Liver (tissue), 9 donors: ENCODE measurements around the gene FBN2. TPM values are rescaled to one million over a fixed set of nuclear protein-coding genes. Genes with fewer than 3 reads are reported as not detected.

Experiments used
- DNase-seq: peaks from one replicate; pipeline ENCODE4 v3.0.0-alpha.2; 2017; ENCODE audit warnings: low spot score
- H3K27ac ChIP-seq, 2 donors: one replicate each; pipeline ENCODE4 v1.7.0; 2013; ENCODE audit warnings: inconsistent platforms in 2 of 2, low read length in 2 of 2, control low read depth in 1 of 2, low read depth in 1 of 2, mild to moderate bottlenecking in 1 of 2
- H3K27me3 ChIP-seq, 4 donors: one replicate each; pipeline versions ENCODE4 v1.6.1 to v1.7.0; 2013; ENCODE audit warnings: low read length in 3 of 4, inconsistent platforms in 1 of 4, mild to moderate bottlenecking in 1 of 4, moderate library complexity in 1 of 4; ENCODE audit not compliant: control insufficient read depth in 4 of 4, insufficient read depth in 4 of 4
- H3K36me3 ChIP-seq, 4 donors: one replicate each; pipeline versions ENCODE4 v1.6.1 to v1.7.0; 2013; ENCODE audit warnings: low read length in 3 of 4, mild to moderate bottlenecking in 3 of 4, low read depth in 1 of 4, moderate library complexity in 1 of 4; ENCODE audit not compliant: control insufficient read depth in 4 of 4, insufficient read depth in 3 of 4
- H3K4me1 ChIP-seq, 4 donors: one replicate each; pipeline versions ENCODE4 v1.6.1 to v1.7.0; 2013; ENCODE audit warnings: low read length in 3 of 4, mild to moderate bottlenecking in 3 of 4, moderate library complexity in 1 of 4; ENCODE audit not compliant: control insufficient read depth in 4 of 4, insufficient read depth in 4 of 4
- H3K4me3 ChIP-seq, 3 donors: one replicate each; pipeline versions ENCODE4 v1.6.1 to v1.7.0; 2013; ENCODE audit warnings: low read length in 3 of 3, control low read depth in 1 of 3, low read depth in 1 of 3, mild to moderate bottlenecking in 1 of 3
- H3K9ac ChIP-seq, 2 donors: one replicate each; pipeline ENCODE4 v1.7.0; 2013; ENCODE audit warnings: low read length in 2 of 2, mild to moderate bottlenecking in 2 of 2, moderate library complexity in 2 of 2, control low read depth in 1 of 2, low read depth in 1 of 2
- H3K9me3 ChIP-seq, 4 donors: one replicate each; pipeline versions ENCODE4 v1.6.1 to v1.7.0; 2013; ENCODE audit warnings: low read length in 3 of 4; ENCODE audit not compliant: control insufficient read depth in 4 of 4
- CTCF ChIP-seq: fragments of 150-350 bp; IDR thresholded peaks from 2 replicates; pipeline ENCODE4 v1.5.1; 2017; ENCODE audit warnings: improper control_type of control experiment, low read depth, low read length; ENCODE audit not compliant: missing input control
- EGR1 ChIP-seq, 2 donors: IDR thresholded peaks; 2 replicates each; pipeline ENCODE4 v1.6.1; 2016 to 2018; ENCODE audit warnings: antibody characterized with exemption in 2 of 2, low read depth in 2 of 2
- FOXA1 ChIP-seq: IDR thresholded peaks from 2 replicates; pipeline ENCODE4 v1.6.1; 2016; ENCODE audit warnings: antibody characterized with exemption
- FOXA2 ChIP-seq: IDR thresholded peaks from 2 replicates; pipeline ENCODE4 v1.6.1; 2016; ENCODE audit warnings: antibody characterized with exemption
- GABPA ChIP-seq, 2 donors: IDR thresholded peaks in 1 of 2; conservative IDR thresholded peaks in 1 of 2; 2 replicates each; pipeline ENCODE4 v1.6.1; 2016; ENCODE audit warnings: antibody characterized with exemption in 2 of 2, mild to moderate bottlenecking in 1 of 2, moderate library complexity in 1 of 2
- HNF4A ChIP-seq, 2 donors: conservative IDR thresholded peaks; 2 replicates each; pipeline ENCODE4 v1.6.1; 2016; ENCODE audit warnings: antibody characterized with exemption in 2 of 2, mild to moderate bottlenecking in 2 of 2
- HNF4G ChIP-seq: IDR thresholded peaks from 2 replicates; pipeline ENCODE4 v1.6.1; 2016; ENCODE audit warnings: antibody characterized with exemption
- JUND ChIP-seq, 2 donors: IDR thresholded peaks; 2 replicates each; pipeline ENCODE4 v1.6.1; 2016; ENCODE audit warnings: antibody characterized with exemption in 2 of 2
- MAX ChIP-seq: IDR thresholded peaks from 2 replicates; pipeline ENCODE4 v1.6.1; 2016; ENCODE audit warnings: antibody characterized with exemption
- NR2F2 ChIP-seq: IDR thresholded peaks from 2 replicates; pipeline ENCODE4 v1.6.1; 2016; ENCODE audit warnings: antibody characterized with exemption
- RAD21 ChIP-seq, 2 donors: IDR thresholded peaks; 2 replicates each; pipeline ENCODE4 v1.6.1; 2016; ENCODE audit warnings: antibody characterized with exemption in 2 of 2, mild to moderate bottlenecking in 2 of 2
- REST ChIP-seq: IDR thresholded peaks from 2 replicates; pipeline ENCODE4 v1.6.1; 2016; ENCODE audit warnings: antibody characterized with exemption, mild to moderate bottlenecking
- RXRA ChIP-seq, 2 donors: IDR thresholded peaks; 2 replicates each; pipeline ENCODE4 v1.6.1; 2017 to 2018; ENCODE audit warnings: antibody characterized with exemption in 2 of 2, mild to moderate bottlenecking in 1 of 2
- SP1 ChIP-seq: IDR thresholded peaks from 2 replicates; pipeline ENCODE4 v1.6.1; 2018; ENCODE audit warnings: antibody characterized with exemption, mild to moderate bottlenecking
- TAF1 ChIP-seq: conservative IDR thresholded peaks from 2 replicates; pipeline ENCODE4 v1.6.1; 2016; ENCODE audit warnings: antibody characterized with exemption, mild to moderate bottlenecking
- YY1 ChIP-seq: IDR thresholded peaks from 2 replicates; pipeline ENCODE4 v1.6.1; 2016; ENCODE audit warnings: antibody characterized with exemption, mild to moderate bottlenecking
- WGBS: extraction: QIAGEN DNeasy Blood & Tissue Kit; methylation state at CpG from one replicate; pipeline ENCODE4 v1.1.7; 2013; 5-methylcytosine and 5-hydroxymethylcytosine counted together
- polyA plus RNA-seq, 2 donors: library from polyadenylated mRNA; stranded (reverse) in 1 of 2; unstranded in 1 of 2; fragments of 200-250 nt in 1 of 2; fragments of >200 nt in 1 of 2; fragmentation: Nextera tagmentation in 1 of 2; extraction: Ambion mirVana in 1 of 2; gene quantifications; one replicate each; pipeline versions ENCODE4 v1.2.1 to v1.2.3, GENCODE V29; 2013 to 2015
- total RNA-seq, 2 donors: library from RNA; depleted of rRNA; stranded (reverse); fragments of >200 nt; gene quantifications; one replicate each; pipeline ENCODE4 v1.2.3, GENCODE V29; 2014
- TF ChIP-seq, protein P1 (sequence below): IDR thresholded peaks from 2 replicates; pipeline ENCODE4 v1.6.1; 2016; ENCODE audit warnings: antibody characterized with exemption
- TF ChIP-seq, protein P2 (sequence below): IDR thresholded peaks from 2 replicates; pipeline ENCODE4 v1.6.1; 2016; ENCODE audit warnings: antibody characterized with exemption
- donor health status: healthy.
- donor health status: healthy.
- donor health status: healthy.
- donor health status: healthy.
- donor health status: healthy.

Gene FBN2
- total and polyA plus RNA-seq, 4 donors, result 0.08 to 4.1 (median 0.47) TPM

- TF ChIP-seq YY1 (no peak), CTCF (no peak), SP1 (no peak), MAX (no peak), HNF4A (conservative IDR thresholded peaks at IDR 0.05) (no peak), NR2F2 (no peak), TAF1 (no peak), RXRA (IDR thresholded peaks at IDR 0.05) (no peak), EGR1 (IDR thresholded peaks at IDR 0.05; ENCODE audit: low read depth in 2 of 2) (no peak)
- TF ChIP-seq, protein P1, sequence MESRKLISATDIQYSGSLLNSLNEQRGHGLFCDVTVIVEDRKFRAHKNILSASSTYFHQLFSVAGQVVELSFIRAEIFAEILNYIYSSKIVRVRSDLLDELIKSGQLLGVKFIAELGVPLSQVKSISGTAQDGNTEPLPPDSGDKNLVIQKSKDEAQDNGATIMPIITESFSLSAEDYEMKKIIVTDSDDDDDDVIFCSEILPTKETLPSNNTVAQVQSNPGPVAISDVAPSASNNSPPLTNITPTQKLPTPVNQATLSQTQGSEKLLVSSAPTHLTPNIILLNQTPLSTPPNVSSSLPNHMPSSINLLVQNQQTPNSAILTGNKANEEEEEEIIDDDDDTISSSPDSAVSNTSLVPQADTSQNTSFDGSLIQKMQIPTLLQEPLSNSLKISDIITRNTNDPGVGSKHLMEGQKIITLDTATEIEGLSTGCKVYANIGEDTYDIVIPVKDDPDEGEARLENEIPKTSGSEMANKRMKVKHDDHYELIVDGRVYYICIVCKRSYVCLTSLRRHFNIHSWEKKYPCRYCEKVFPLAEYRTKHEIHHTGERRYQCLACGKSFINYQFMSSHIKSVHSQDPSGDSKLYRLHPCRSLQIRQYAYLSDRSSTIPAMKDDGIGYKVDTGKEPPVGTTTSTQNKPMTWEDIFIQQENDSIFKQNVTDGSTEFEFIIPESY, result no peak
- H3K36me3 ChIP-seq, result no peaks in the 10 kb centered on the region
- DNase-seq, result no peak
- no peaks in the 10 kb centered on the region for H3K4me1 ChIP-seq
- no peak overlapping the region for H3K27ac ChIP-seq
- 64% methylated on average over 1 of the region's 1 CpG for WGBS
- no peaks in the 10 kb centered on the region for H3K9me3 ChIP-seq
- H3K4me3 ChIP-seq, result no peak overlapping the region
- no peak overlapping the region for H3K9ac ChIP-seq
- H3K27me3 ChIP-seq, result peaks cover 0 to 2% (median 0%) of the 10 kb centered on the region in 4 donors
Measured at GRCh38 chr5:128494516-128494915, 43.5 kb downstream of the FBN2 start.

- 86% methylated on average over 4 of the region's 4 CpGs for WGBS
- no peak overlapping the region for H3K4me3 ChIP-seq
- DNase-seq, result no peak
- H3K27me3 ChIP-seq, result peaks cover 0 to 2% (median 0%) of the 10 kb centered on the region in 4 donors
- no peak overlapping the region for H3K27ac ChIP-seq
- H3K9ac ChIP-seq, result no peak overlapping the region
- H3K36me3 ChIP-seq, result no peaks in the 10 kb centered on the region
- H3K9me3 ChIP-seq, result no peaks in the 10 kb centered on the region
- H3K4me1 ChIP-seq, result no peaks in the 10 kb centered on the region
- TF ChIP-seq FOXA1 (no peak), RAD21 (IDR thresholded peaks at IDR 0.05) (no peak), REST (no peak), HNF4G (no peak), NR2F2 (no peak), HNF4A (conservative IDR thresholded peaks at IDR 0.05) (no peak), RXRA (IDR thresholded peaks at IDR 0.05) (no peak), EGR1 (IDR thresholded peaks at IDR 0.05; ENCODE audit: low read depth in 2 of 2) (no peak), YY1 (no peak), CTCF (no peak), TAF1 (no peak), MAX (no peak), SP1 (no peak), GABPA (IDR thresholded peaks at IDR 0.05 in 1 of 2, conservative IDR thresholded peaks at IDR 0.05 in 1 of 2) (no peak), JUND (IDR thresholded peaks at IDR 0.05) (no peak), FOXA2 (no peak)
- TF ChIP-seq, protein P1, result no peak
- TF ChIP-seq, protein P2, sequence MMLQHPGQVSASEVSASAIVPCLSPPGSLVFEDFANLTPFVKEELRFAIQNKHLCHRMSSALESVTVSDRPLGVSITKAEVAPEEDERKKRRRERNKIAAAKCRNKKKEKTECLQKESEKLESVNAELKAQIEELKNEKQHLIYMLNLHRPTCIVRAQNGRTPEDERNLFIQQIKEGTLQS, result no peak
Measured at GRCh38 chr5:128493657-128494329, 44.3 kb downstream of the FBN2 start.
